Activated CD4-positive, alpha-beta T cell treated with anti-CD3 and anti-CD28 coated beads for 24 hours (primary cell): Measurements from ENCODE around the gene CREB3.

ENCODE experiments used
- DNase-seq, 2 donors: peaks; one replicate each; pipeline ENCODE4 v3.0.0-alpha.2; 2020; ENCODE audit warnings: low read depth in 2 of 2

The CREB3 gene, protein sequence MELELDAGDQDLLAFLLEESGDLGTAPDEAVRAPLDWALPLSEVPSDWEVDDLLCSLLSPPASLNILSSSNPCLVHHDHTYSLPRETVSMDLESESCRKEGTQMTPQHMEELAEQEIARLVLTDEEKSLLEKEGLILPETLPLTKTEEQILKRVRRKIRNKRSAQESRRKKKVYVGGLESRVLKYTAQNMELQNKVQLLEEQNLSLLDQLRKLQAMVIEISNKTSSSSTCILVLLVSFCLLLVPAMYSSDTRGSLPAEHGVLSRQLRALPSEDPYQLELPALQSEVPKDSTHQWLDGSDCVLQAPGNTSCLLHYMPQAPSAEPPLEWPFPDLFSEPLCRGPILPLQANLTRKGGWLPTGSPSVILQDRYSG

DNA sequence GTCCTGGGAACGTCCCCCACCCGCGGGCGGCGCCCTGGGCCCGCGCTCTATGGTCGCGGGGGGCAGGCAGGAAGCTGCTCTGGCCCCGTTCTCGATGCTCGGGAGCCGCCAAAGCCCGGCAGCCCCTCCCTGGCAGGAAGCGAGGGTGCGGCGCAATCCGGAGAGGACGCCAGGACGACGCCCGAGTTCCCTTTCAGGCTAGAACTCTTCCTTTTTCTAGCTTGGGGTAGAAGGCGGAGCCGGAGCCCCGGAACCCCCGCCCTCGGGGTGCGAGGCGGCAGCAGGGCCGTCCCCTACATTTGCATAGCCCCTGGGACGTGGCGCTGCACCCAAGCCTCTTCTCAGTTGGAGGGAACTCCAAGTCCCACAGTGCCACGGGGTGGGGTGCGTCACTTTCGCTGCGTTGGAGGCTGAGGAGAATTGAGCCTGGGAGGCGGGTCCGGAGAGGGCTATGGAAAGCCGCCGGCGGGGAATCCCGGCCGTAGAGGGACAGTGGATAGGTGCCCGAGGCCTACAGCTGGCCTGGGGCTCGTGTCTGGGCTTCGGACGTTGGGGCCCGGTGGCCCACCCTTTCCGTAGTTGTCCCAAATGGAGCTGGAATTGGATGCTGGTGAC is at the start of gene CREB3, which contains the start of gene TLN1:
CREB3 (plus strand) TSS at position 482 of the 615 bp plus-strand sequence; CDS start at position 589, 107 bp downstream.
TLN1 (minus strand) TSS at position 11 of the 615 bp plus-strand sequence. CDS start 6,501 bp downstream, outside the sequence.
- peak; percentile 90 to 94 for DNase-seq

DNA sequence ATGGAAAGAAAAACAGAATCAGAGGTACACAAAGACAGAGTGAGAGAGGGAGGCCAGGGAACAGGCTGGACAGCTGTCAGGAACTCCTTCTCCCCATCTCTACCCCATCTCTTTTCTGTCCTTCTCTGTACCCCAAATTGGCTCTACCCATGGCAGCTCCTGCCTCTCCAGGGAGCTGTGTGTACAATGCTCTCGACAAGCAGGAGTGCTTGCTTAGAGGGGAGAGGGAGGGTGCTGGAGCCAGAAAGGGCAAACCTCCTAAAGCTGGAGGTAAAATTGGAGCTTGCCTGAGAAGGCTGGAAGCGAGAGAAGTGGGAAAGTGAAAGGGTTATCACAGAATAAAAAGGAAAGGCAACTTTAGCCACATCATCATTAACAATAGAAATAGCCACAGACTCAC is 49.1 kb upstream of the CREB3 start:
- DNase-seq = no peak

DNA sequence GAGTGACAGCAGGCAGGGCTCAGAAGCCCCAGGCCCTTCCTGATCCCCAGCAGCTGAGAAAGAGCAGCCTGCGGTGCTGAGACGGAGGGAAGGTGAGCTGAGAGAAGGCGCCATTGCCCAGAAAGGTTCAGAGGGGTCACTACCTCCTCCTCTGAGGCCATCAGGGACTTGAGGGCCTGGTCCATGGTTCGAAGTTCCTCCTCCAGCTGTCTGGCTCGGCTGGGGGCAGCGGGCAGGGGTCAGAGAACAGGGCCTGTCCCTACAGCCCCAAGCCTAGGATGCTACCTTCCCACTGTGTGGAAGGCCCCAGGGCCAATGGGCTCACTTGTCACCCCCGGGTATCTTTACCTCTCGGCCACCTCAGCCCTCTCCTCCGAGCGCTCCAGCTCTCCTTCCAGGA is 47.5 kb upstream of the CREB3 start:
- DNase-seq = no peak

DNA sequence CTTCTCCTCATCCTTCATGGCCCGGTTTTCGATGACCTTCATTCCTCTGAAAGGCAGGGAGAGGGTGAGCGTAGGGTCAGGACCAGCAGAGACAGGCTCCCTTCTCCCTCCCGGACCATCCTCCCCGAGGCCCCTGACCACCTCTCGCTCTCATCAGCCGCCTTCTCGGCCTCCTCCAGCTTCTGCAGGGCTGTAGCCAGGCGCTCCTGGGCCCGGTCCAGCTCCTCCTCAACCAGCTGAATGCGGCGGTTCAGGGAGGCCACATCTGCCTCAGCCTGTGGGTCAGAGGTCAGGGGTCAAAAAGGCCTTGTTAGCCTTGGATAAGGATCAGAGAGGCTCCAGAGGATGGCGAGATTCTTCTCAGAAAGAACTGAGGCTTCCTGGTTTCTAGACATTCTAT is 47.0 kb upstream of the CREB3 start:
- no peak for DNase-seq

DNA sequence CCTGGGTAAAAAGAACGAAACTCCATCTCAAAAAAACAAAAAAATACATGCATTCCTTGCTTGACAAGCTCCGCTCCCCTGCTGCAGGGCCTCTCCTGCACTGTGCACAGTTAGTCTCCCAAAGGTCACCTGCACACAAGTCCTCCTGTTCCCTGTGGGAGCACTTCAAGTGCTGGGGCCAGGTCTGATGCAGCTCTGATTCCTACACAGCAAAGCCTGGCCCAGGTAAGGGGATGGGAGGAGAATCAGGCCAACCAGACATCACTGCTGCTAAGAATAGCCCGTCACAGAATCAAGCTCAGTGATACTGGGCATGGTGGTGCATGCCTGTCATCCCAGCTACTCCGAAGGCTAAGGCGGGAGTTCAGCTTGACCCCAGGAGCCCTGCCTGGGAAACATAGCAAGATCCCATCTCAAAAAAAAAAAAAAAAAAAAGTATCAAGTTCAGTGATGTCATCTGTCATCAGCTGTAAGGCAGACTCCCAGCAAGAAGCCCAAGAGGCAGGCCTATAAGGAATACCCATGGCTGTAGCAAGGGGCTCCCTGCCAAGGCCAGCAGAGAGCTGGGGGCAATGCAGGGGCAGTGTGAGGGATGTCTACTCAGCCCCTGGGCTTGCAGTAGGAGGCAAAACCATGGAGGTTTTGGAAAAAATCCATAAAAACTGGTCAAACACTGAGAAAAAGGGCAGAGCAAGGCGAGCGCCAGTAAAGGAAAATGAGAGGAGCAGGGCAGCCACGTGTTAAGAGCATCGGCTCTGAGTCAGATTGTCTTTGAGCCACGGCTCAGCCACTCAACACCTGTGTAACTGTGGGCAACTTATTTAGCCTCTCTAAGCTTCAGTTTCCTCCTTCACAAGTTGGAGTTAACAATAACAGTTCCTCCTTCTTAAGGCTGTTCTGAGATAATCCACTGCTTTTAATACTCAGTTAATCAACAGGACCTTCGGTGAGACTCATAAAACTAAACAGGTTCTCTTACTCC is 46.0 kb upstream of the CREB3 start:
- DNase-seq = no peak

DNA sequence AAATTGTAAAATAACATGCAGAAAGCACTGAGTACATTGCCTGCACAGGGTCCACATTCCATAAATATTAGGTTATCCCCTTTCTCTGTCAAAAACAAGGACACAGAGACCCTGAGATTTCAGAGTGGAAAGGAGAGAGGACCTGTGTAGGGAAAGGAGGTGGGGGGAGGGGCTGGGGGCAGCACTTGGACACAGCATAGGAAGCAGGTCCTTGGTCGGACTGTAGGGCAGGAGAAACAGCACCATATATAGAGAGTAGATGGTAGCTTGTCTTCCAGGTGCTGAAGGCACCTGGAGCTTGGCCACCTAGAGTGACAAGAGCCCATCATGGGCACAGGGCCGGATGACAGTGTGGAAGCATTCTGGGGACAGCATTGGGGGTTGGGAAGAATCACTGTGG is 45.2 kb upstream of the CREB3 start:
- no peak for DNase-seq

DNA sequence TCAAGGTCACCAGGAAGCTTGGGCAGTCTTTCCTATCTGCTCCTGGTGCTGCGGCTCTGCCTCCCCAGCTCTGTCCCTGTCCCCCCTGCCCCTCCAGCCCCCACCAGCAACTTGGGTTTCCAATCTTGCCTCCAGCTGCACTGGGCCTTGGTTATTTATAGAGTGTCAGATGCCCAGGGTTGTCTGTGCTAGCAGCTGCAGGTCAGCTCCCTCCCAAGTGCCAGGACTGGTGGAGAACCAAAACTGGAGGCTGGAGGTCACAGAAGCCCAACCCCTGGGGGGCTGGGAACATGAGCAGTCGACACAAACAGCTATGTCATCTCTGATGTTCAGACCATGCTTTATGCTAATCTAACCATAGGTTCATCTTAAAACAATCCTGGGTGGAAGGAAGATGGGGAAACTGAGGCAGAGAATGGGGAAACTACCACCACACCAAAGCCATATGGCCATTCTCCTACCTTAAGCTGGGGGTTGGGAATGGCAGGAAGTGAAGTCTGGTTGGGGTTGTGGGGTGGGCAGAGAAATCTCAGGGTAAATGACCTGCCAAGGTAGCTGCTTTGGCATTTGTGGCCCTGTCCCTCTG is 44.4 kb upstream of the CREB3 start:
- DNase-seq = no peak

GRCh38 chr9:35688558-35689541 is 43.6 kb upstream of the CREB3 start:
- peak in 1 of 2 donors; percentile 27 for DNase-seq

DNA sequence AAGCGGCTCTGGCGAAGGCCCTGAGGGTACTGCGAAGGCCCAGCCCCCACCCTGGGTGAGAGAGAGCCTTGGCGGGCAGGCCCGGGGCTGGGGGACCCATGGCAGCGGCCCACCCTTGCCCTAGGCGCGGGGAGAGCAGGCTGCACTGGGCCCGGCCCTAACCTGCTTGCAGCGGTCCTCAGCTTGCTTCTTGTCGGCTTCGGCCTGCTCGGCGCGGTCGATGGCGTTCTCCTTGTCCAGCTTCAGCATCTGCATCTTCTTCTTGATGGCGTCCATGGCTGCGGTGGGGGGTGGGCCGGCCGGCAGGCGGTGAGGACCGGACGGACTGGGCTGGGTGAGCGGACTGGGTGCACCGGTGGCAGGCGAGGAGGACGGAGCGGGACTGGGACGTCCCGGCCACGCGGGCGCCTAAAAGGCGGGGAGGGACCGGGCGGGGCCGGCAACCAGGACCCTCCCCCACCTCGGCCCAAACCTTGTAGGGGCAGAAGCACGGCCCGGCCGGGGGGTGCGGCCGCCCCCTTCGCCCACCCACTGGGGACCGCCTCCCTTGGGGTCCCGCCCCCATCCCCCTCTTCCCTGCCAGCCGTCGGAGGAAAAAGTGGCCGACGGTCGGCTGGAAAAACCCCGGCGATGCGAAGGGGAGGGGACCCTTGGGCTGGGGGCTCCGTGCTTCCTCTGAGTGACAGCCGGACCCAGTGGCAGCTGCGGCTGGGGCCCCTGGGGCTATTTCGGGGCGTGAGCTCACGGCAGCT is 42.7 kb upstream of the CREB3 start, which contains the start of gene TPM2:
TPM2 (minus strand) TSS at position 384 of the 752 bp plus-strand sequence; CDS start at position 276, 108 bp downstream.
- DNase-seq = no peak

GRCh38 chr9:35690294-35690613 is 42.2 kb upstream of the CREB3 start:
- no peak for DNase-seq

DNA sequence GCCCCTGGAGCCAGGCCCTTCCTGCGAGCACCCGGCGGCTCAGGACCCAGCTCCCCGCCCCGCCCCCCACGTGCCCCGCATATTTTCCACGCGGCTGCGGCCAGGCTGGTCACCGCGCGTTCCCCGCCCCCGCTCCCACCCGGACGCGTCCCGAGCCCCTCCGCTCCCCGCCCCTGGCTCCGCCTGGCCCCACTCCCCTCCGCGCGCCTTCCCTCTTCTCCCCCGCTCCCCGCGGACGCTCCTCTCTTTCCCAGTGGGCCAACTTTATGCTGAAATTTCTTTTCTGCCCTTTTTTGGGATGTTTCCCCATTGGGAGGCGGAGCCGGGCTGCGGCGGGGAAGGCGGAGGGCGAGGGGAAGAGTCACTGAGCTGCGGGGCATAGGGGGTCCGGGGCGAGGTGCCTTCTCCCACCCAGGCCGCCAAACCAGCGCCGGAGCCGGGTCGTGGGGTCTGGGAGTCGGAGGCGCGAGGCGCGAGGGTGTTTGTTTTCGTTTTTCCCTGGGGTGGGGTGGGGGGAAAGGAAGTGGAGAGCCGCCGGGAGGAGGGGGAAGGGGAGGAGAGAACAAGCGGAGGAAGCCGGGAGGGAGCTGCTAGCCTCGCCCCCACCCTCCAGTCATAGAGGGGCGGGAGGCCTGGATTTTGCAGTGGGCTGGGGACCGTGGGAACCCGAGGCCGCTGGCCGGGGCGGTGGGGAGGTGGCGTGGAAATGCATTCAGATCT is 41.7 kb upstream of the CREB3 start:
- peak in 1 of 2 donors; percentile 37 for DNase-seq

GRCh38 chr9:35691334-35691650 is 41.2 kb upstream of the CREB3 start:
- no peak for DNase-seq

GRCh38 chr9:35691757-35692301 is 40.6 kb upstream of the CREB3 start:
- DNase-seq = no peak

DNA sequence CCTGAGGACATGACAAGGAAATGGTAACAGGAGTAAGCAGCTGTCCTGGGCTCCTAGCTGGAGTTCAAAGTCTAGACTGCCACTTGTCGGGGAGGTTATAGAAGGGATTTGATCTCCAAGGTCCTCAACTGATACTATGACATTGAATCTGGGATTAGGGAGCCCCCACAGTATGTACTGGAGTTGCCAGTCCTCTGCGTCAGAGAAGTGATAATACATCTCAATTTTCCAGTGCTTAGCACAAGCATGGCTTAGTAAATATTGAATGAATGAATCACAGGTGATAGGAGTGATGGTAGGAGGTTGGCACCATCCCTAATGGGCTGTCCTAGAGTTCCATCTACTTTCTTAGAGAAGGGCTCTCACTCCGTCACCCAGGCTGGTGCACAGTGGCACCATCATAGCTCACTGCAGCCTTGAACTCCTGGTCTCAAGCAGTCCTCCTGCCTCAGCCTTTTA is 36.5 kb upstream of the CREB3 start:
- no peak for DNase-seq

DNA sequence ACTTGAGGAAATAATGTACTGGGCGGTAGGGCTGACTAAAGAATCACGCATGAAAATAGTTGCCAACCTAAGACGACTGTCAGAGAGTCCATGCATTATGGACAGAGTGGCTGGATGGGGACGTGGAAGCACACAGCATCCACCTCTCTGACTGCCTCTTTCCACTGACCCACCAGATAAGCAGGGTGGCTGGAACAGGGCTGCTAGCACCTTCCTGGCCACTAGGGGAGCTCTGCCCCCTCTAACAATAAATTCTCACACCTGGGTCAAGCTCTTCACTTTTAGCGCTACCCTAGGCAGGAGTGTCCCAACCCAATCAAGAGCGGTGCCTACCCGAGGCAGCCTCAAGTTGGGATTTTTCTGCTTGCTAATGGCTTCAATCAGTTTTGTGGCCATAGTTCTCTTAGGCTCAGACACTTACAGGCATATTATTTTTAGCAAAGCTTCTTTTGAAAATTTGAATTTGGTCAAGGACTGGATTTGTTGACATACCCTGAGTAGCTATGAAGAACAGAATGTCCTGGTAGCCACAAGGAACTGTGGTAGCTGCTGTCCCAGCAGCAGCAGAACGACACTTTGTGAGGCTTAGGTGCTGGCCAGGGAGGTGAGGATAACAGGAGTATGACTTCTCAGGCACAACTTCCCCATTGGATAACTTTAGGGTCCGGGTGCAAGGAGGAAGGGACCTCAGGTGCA is 35.8 kb upstream of the CREB3 start:
- peak; percentile 21 to 36 for DNase-seq

DNA sequence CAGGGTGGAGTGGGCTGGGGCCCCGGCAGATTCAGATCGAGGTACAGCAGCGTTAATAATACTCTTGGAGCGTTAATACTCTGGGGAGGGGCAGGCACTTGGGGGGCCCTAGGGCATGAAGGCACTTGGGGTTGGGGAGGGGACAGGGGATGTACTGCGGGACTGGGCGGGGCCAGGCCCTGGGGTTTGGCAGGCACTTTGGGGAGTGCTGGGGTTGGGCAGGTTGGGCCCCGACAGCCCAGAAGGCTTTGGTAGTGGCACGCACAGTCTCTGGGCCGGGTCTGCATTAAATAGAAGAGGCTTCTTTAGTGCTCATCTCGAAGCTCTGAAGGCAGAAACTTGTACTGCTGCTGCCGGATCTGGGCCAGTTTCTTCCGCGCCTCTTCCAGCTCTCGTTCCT is 35.0 kb upstream of the CREB3 start:
- no peak for DNase-seq

DNA sequence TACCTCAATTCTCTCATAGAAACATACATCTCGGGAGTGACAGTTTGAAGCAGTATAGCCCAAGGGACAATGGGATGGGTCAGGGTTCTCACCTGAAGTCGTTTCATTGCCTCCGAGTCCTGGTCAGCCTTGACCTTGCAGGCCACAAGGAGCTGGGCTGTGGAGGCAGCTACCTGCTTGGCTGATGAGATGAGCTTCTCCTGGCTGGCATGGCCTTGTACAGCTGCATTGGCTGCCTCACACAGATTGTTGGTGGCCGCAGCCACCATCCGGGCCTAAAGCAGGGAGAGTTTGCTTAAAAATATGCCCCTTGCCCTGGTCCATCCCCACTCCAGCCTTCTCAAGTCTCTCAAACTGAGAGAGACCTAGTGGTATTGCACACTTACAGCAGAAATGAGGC is 34.2 kb upstream of the CREB3 start:
- DNase-seq = no peak

- no peak for DNase-seq
Measured at GRCh38 chr9:35700031-35700430, 32.4 kb upstream of the CREB3 start.
